Glomerular endothelial cell (primary cell): ENCODE data around the gene BTG4. TPM values are rescaled to one million over a fixed set of nuclear protein-coding genes. Genes with fewer than 3 reads are reported as not detected.

Experiments used
- DNase-seq: peaks from one replicate; pipeline ENCODE4 v3.0.0-alpha.2; 2011; ENCODE audit warnings: low read depth, low spot score; ENCODE audit errors: extremely low read depth
- total RNA-seq: library from RNA; depleted of rRNA; stranded (reverse); fragments of >200 nt; gene quantifications from 2 replicates; pipeline ENCODE4 v1.2.3, GENCODE V29; 2015

Gene BTG4
- total RNA-seq, 1 donor from 2014 or later, result not detected

DNA sequence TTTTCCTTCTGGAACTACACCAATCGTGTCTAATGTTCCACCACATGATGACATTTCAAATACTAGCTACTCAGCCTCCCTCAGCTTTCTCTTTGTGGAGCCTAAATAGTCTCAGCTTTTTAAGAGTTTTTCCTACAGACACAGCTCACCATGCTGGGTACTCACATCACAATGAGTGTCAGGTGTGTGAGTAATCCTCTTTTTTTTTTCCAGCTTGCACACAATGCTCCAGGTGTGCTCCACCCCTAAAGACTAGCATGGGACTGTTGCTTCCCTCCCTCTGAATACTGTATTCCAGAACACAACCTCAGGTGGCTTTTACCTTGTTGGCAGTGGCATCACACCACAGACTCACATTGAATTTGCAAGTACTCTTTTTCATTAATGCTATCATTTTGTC, 11.7 kb downstream of the BTG4 start:
- no peak for DNase-seq

GRCh38 chr11:111499483-111499882, 12.7 kb downstream of the BTG4 start:
- DNase-seq, result no peak

DNA sequence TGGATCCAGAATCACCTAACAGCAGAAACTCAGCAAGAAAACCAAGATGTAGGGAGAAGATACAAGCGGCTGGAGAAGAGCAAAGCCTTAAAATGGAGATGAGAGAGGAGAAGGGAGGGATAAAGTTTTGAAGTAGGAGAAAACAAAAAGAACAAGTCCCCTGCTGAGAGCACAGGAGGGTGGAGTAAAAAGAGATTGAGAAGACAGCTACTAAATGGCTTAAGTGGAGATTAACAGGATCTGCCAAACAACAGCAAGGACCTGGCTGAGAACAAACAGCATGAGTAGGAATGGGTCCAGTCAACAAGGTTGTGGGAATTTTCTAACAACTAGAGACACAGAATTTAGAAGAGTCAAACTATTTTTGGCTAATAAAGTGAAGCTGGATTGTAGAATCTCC, 18.1 kb downstream of the BTG4 start:
- DNase-seq, result no peak

- DNase-seq, result no peak
These were observed 21.7 kb downstream of the BTG4 start for GRCh38 chr11:111490496-111490895.

GRCh38 chr11:111483431-111483830, 28.8 kb downstream of the BTG4 start:
- no peak for DNase-seq

DNA sequence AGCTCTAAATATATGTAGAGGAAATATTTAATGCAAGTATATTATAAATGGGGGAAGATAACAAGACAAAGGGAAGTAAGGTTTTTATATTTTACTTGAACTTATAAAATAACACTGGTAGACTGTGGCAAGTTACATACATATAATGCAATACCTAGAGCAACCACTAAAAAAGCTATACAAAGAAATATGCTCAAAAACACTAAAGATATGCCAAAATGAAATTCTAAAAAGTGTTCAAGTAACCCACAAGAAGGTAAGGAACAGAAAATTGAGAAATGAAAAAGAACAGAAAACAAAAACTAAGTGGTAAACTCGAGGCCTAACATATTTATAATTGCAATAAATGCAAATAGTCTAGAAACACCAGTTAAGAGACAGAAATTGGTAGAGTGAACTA, 32.5 kb downstream of the BTG4 start:
- no peak for DNase-seq

DNA sequence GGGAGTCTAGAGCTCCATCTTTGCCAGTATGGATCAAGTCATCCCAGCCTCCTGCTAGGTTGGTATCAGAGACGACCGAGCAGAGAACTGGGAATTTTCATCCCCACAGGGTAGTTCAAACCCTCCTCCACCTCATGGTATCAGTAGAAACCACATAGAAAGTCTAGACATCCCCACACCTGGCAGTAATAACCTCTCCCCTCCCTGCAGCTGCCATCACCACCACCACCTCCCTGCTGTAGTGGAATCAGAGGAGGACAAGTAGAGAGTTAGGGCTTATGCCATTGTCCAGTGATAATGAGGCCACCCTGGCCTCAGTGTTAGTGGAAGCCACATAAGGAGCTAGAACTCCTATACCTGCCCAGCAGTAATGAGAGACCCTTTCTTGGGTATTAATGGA, 34.3 kb downstream of the BTG4 start:
- DNase-seq, result no peak

- DNase-seq, result no peak
These were observed 35.2 kb downstream of the BTG4 start for GRCh38 chr11:111476956-111477355.

- DNase-seq, result no peak
These were observed 35.8 kb downstream of the BTG4 start for GRCh38 chr11:111476366-111476765.

GRCh38 chr11:111474432-111474831, 37.8 kb downstream of the BTG4 start:
- no peak for DNase-seq

DNA sequence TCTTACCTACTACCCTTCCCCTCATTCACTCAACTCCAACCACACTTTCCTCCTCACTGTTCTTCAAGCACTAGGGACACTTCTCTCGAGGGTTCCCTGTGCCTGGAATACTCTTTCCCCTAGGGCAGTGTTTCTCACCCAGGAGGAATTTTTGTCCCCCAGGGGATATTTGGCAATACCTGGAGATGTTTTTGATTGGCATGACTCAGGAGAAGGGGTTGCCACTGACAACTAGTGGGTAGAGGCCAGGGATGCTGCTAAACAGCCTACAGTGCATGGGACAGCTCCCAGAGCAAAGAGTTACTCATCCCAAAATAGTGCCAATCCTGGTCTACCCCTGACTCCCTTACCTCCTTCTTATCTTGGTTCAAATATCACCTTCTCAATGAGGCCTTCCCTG, 40.0 kb downstream of the BTG4 start:
- DNase-seq, result no peak

GRCh38 chr11:111469200-111469599, 43.0 kb downstream of the BTG4 start:
- DNase-seq, result no peak

DNA sequence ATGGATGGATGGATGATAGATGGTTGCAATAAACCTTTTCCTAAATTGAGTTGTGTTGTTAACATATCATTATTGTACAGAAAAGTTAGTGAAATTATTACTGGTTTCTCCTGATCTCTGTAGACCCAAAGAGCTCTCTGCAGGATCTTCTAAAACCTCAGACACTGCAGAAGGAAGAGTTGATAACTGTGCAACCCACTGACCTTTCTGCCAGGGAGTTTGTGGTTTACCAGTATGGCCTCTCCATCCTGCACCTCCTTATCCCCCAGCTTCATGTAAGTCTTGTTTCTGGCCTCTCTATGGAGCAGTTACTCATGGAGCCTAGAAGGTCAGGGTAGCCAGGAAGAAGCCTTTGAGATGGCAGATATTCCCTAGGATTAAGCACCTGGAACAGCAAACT, 45.6 kb downstream of the BTG4 start:
- no peak for DNase-seq

DNA sequence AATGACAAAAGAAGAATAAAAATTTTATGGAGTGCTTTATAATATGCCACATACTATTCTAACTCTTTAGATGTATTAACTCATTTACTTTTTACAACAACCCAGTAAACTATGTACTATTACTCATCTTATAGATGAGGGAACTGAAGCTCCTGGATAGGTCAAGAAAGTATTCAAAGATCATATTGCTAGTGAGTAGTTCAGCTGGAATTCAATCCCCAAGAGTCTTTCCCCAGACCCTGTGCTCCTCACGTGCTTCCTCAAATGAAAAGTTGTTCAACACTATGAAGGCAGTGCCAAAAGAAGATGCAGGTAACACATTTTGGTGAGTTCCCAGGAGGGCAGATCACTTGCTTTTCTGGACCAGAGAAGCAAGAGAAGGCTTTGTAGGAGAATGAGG, 46.8 kb downstream of the BTG4 start:
- DNase-seq, result no peak

GRCh38 chr11:111463276-111463675, 48.9 kb downstream of the BTG4 start:
- DNase-seq, result no peak

DNA sequence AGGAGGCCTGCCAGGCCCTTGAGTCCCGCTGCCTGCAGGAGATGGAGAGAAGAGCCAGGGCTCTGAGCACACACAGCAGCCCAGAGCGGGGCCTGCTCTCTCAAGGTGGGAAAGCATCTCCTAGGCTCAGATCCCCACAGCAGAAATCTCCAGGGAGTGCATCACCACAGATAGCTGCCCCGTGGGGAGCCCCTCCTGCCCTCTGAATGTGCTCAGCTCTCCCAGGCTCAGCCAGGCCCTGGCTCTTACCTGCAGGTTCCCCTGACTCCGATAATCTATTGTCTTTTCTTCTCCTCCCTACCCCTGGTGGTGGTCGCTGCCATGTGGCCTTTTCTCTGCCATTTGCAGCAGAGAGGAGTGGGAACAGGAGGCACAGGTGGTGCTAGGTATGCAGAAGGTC, 49.9 kb downstream of the BTG4 start:
- no peak for DNase-seq

GRCh38 chr11:111461460-111462235, 50.5 kb downstream of the BTG4 start:
- DNase-seq, result no peak

DNA sequence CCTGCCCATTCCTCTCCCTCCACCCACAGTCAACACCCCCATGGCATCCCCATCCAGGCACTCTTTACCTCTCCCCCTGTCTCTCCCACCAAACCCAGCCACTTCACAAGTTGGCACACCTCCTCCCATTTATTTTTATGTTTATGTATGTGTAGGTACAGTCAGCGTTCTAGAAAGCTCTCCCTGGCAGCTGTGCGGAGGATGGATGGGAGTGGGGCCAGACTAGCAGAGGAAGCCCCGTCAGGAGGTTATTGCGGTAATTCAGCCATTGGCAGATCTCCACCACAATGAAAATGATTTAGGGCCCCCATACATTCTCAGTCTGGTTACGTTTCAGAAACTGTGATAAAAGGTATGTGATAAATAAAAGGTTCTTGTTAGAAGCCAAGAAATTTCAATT, 51.3 kb downstream of the BTG4 start:
- no peak for DNase-seq

GRCh38 chr11:111460340-111460739, 51.8 kb downstream of the BTG4 start:
- DNase-seq, result no peak

GRCh38 chr11:111459506-111460270, 52.5 kb downstream of the BTG4 start:
- no peak for DNase-seq

- no peak for DNase-seq
These were observed 54.3 kb downstream of the BTG4 start for GRCh38 chr11:111457731-111458368.
